Activated T-helper 9 cell treated with anti-CD3 and anti-CD28 coated beads, Interleukin-2, amount 50 U/mL, for 16 hours (primary cell): ENCODE measurements around the gene TMEM158.

ENCODE experiments used
- DNase-seq: peaks from one replicate; pipeline ENCODE4 v3.0.0-alpha.2; 2020; ENCODE audit warnings: low read depth

Gene TMEM158

GRCh38 chr3:45226206-45226915 lies at the start of gene TMEM158:
TMEM158 (minus strand) TSS chr3:45226287; CDS start chr3:45226027, 260 bp downstream.
- peak; percentile 70 for DNase-seq

- DNase-seq: no peak
Measured at GRCh38 chr3:45275006-45275704, 49.1 kb upstream of the TMEM158 start.

- DNase-seq: no peak
Measured at GRCh38 chr3:45273681-45274515, 47.8 kb upstream of the TMEM158 start.

GRCh38 chr3:45272828-45273470 lies 46.9 kb upstream of the TMEM158 start:
- no peak for DNase-seq

- no peak for DNase-seq
Measured at GRCh38 chr3:45272032-45272810, 46.1 kb upstream of the TMEM158 start.

GRCh38 chr3:45269952-45270351 lies 43.9 kb upstream of the TMEM158 start:
- no peak for DNase-seq

- no peak for DNase-seq
Measured at GRCh38 chr3:45267097-45267496, 41.0 kb upstream of the TMEM158 start.

- no peak for DNase-seq
Measured at GRCh38 chr3:45261333-45262110, 35.4 kb upstream of the TMEM158 start.

- no peak for DNase-seq
Measured at GRCh38 chr3:45259133-45259532, 33.0 kb upstream of the TMEM158 start.

GRCh38 chr3:45258317-45258716 lies 32.2 kb upstream of the TMEM158 start:
- no peak for DNase-seq

- DNase-seq: no peak
Measured at GRCh38 chr3:45253316-45253715, 27.2 kb upstream of the TMEM158 start.

- no peak for DNase-seq
Measured at GRCh38 chr3:45252826-45253225, 26.7 kb upstream of the TMEM158 start.

GRCh38 chr3:45249391-45249790 lies 23.3 kb upstream of the TMEM158 start:
- no peak for DNase-seq

- DNase-seq: no peak
Measured at GRCh38 chr3:45246241-45246640, 20.2 kb upstream of the TMEM158 start.

- DNase-seq: no peak
Measured at GRCh38 chr3:45244356-45244755, 18.3 kb upstream of the TMEM158 start.

GRCh38 chr3:45241206-45241605 lies 15.1 kb upstream of the TMEM158 start:
- no peak for DNase-seq

- no peak for DNase-seq
Measured at GRCh38 chr3:45240292-45240691, 14.2 kb upstream of the TMEM158 start.

GRCh38 chr3:45239254-45239653 lies 13.2 kb upstream of the TMEM158 start:
- no peak for DNase-seq

- no peak for DNase-seq
Measured at GRCh38 chr3:45236964-45237363, 10.9 kb upstream of the TMEM158 start.

GRCh38 chr3:45235409-45235808 lies 9.3 kb upstream of the TMEM158 start:
- no peak for DNase-seq

- DNase-seq: no peak
Measured at GRCh38 chr3:45234250-45234649, 8.2 kb upstream of the TMEM158 start.
